ENCODE data around the gene HDAC4. TPM values are rescaled to one million over a fixed set of nuclear protein-coding genes. Genes with fewer than 3 reads are reported as not detected.

Gene HDAC4
- total RNA-seq, 1 experiment from 2014 or later = 47.6 TPM

- BruUV-seq (replicated peaks) = no TSS peak
- no peak for ATAC-seq
- H3K27ac ChIP-seq (ENCODE audit: low read depth, low read length) = peak overlapping the region; percentile 84
Measured at GRCh38 chr2:239273280-239274234, 127.3 kb downstream of the HDAC4 start.

DNA sequence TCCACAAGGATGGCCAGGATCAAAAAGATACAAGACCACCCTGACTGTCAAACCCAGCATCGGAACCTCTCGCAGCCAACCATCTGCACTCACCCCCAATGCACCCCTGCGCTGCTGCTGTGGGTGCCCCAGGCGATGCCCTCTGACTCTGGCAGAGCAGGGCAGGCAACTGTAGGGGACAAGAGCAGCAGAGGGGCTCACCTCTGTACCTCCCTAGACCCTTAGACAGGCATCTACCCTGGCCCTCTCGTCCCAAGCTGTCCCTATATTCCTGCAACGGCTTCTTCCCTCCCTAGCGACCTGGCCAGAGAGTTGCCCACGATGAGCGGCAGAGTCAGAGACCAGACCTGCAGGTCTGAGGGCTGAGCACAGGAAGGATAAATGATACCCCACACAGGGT lies 128.2 kb downstream of the HDAC4 start:
- POLR2A ChIA-PET = no interaction called here
- Histone ChIP-seq H3K9ac (ENCODE audit: low read length) (peak overlapping the region; percentile 81; the same call in 1 of the 2 replicates), H3K27ac (ENCODE audit: low read depth, low read length) (no peak overlapping the region; the same call in 1 of the 2 replicates), H2AFZ (ENCODE audit: low read depth, low read length, poor library complexity, severe bottlenecking) (no peak overlapping the region), H4K20me1 (ENCODE audit: insufficient read depth) (no peaks in the 10 kb centered on the region), H3K4me3 (replicated peaks in 1 of 2; ENCODE audit: low read depth in 1 of 2, low read length in 2 of 2) (no peak overlapping the region), H3K9me3 (ENCODE audit: control insufficient read depth in 1 of 2, insufficient read depth in 1 of 2, low read depth in 1 of 2, low read length in 2 of 2) (no peaks in the 10 kb centered on the region), H3K36me3 (ENCODE audit: control insufficient read depth in 1 of 2, insufficient read depth in 2 of 2, low read length in 2 of 2) (no peaks in the 10 kb centered on the region), H3K9me2 (ENCODE audit: insufficient read depth) (no peaks in the 10 kb centered on the region), H3K79me2 (ENCODE audit: insufficient read depth, low read length) (peaks cover 80% of the 10 kb centered on the region), H3K4me2 (ENCODE audit: low read length) (peak overlapping the region; percentile 94), H3K4me1 (ENCODE audit: control insufficient read depth in 1 of 2, insufficient read depth in 2 of 2, low read length in 2 of 2) (peaks cover 64 to 93% of the 10 kb centered on the region in 2 experiments), H3K27me3 (ENCODE audit: insufficient read depth, low read length) (no peaks in the 10 kb centered on the region)
- DNase-seq (ENCODE audit: low read depth, low spot score) (no peak), ATAC-seq (no peak)
- TF ChIP-seq, protein P1, sequence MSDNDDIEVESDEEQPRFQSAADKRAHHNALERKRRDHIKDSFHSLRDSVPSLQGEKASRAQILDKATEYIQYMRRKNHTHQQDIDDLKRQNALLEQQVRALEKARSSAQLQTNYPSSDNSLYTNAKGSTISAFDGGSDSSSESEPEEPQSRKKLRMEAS (IDR thresholded peaks at IDR 0.05) = no peak
- TF ChIP-seq SIN3A (IDR thresholded peaks at IDR 0.05; ENCODE audit: low read depth) (no peak), YY1 (IDR thresholded peaks at IDR 0.05; ENCODE audit: extremely low read depth, insufficient replicate concordance, low read depth, low read length) (no peak), ZFX (IDR thresholded peaks at IDR 0.05) (no peak), CEBPB (IDR thresholded peaks at IDR 0.05; ENCODE audit: low read depth) (no peak), SRF (IDR thresholded peaks at IDR 0.05; ENCODE audit: low read depth) (no peak), JUND (IDR thresholded peaks at IDR 0.05) (no peak), ZBTB33 (IDR thresholded peaks at IDR 0.05; ENCODE audit: extremely low read depth, insufficient replicate concordance, low read length) (no peak), POLR2A (IDR thresholded peaks at IDR 0.05; ENCODE audit: borderline replicate concordance, extremely low read depth, insufficient read depth, insufficient read length) (no peak), ZNF274 (IDR thresholded peaks at IDR 0.05; ENCODE audit: low read depth, low read length) (no peak)
- TF ChIP-seq, protein P2, sequence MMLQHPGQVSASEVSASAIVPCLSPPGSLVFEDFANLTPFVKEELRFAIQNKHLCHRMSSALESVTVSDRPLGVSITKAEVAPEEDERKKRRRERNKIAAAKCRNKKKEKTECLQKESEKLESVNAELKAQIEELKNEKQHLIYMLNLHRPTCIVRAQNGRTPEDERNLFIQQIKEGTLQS (IDR thresholded peaks at IDR 0.05) = no peak
- intact Hi-C loops (cut with micrococcal nuclease) = no loop called here
- CTCF ChIA-PET = no interaction called here
- RAD21 ChIA-PET (ENCODE audit: low non-redundant PET in 1 of 2, low total read pairs in 2 of 2, uncharacterized antibody in 2 of 2, unreplicated experiment in 2 of 2) = no interaction called here
- no TSS peak for BruUV-seq (replicated peaks)

More at GRCh38 chr2:239273280-239274234, 127.3 kb downstream of the HDAC4 start:
- H3K9ac ChIP-seq (ENCODE audit: low read length) = peak overlapping the region; percentile 81
- intact Hi-C loops (cut with micrococcal nuclease) = no loop called here
- ChIA-PET RAD21 (ENCODE audit: low non-redundant PET in 1 of 2, low total read pairs in 2 of 2, uncharacterized antibody in 2 of 2, unreplicated experiment in 2 of 2) (no interaction called here), POLR2A (no interaction called here), CTCF (interaction anchor here (0.6 kb wide), 1 partner anchor 752 kb away, joined by 7 read pairs; no protein-coding TSS in a partner anchor)
- H3K4me3 ChIP-seq (replicated peaks in 1 of 2; ENCODE audit: low read depth in 1 of 2, low read length in 2 of 2) = peak overlapping the region; percentile 49 to 59
- DNase-seq (ENCODE audit: low read depth, low spot score) = no peak
- peaks cover 83% of the 10 kb centered on the region for H3K79me2 ChIP-seq (ENCODE audit: insufficient read depth, low read length)
- H3K9me3 ChIP-seq (ENCODE audit: control insufficient read depth in 1 of 2, insufficient read depth in 1 of 2, low read depth in 1 of 2, low read length in 2 of 2) = no peaks in the 10 kb centered on the region
- TF ChIP-seq POLR2AphosphoS5 (IDR thresholded peaks at IDR 0.05; ENCODE audit: low read depth, low read length) = peak; percentile 10
- no peak for TF ChIP-seq EGR1 (IDR thresholded peaks at IDR 0.05; ENCODE audit: low read depth)
- no peaks in the 10 kb centered on the region for H3K36me3 ChIP-seq (ENCODE audit: control insufficient read depth in 1 of 2, insufficient read depth in 2 of 2, low read length in 2 of 2)
- no peaks in the 10 kb centered on the region for H4K20me1 ChIP-seq (ENCODE audit: insufficient read depth)
- no peaks in the 10 kb centered on the region for H3K27me3 ChIP-seq (ENCODE audit: insufficient read depth, low read length)
- H3K4me2 ChIP-seq (ENCODE audit: low read length) = peak overlapping the region; percentile 94
- H3K4me1 ChIP-seq (ENCODE audit: control insufficient read depth in 1 of 2, insufficient read depth in 2 of 2, low read length in 2 of 2) = peaks cover 65 to 93% of the 10 kb centered on the region in 2 experiments
- no peak overlapping the region for H2AFZ ChIP-seq (ENCODE audit: low read depth, low read length, poor library complexity, severe bottlenecking)
- H3K9me2 ChIP-seq (ENCODE audit: insufficient read depth) = no peaks in the 10 kb centered on the region
